ENCODE measurements around the gene SELENOM.

SELENOM gene

DNA sequence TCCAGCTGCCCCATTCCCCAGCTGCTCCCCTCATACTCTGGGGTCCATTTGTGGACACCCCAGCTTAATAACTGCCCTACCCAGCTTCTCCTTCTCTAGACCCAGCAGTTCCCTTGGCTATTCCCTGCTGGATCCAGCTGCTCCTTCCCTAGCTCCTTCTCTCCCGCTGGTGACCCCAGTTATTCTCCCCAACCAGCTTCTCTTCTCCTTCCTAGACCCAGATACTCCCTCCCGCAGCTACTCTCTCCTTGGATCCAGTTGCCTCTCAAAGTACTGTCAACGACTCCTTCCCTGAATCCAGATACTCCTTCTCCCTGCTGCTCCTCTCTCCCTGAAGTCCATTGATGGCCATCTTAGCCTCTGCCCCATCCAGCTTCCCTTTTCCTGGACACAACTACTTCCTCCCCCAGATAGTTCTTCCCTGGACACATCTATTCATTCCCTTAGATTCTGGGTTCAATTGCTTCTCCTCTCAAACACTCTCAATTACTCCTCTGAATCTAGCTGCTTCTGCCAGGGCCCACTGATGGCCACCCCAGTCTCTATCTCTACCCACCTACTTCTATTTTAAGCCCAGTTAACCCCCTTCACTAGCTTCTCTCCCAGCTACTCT lies 11.6 kb downstream of the SELENOM start:
- Histone ChIP-seq H3K4me3 (ENCODE audit: low read length) (no peak overlapping the region), H3K9me3 (ENCODE audit: control insufficient read depth, low read length) (no peaks in the 10 kb centered on the region), H3K9ac (ENCODE audit: low read length) (no peak overlapping the region), H3K36me3 (ENCODE audit: control insufficient read depth, insufficient read depth, low read length, severe bottlenecking) (peaks cover 59% of the 10 kb centered on the region), H3K4me1 (ENCODE audit: control insufficient read depth, insufficient read depth, low read length) (peaks cover 11% of the 10 kb centered on the region), H3K27me3 (replicated peaks; ENCODE audit: control insufficient read depth, insufficient read depth, low read length) (no peaks in the 10 kb centered on the region)
- DNase-seq (ENCODE audit: low read depth): no peak

DNA sequence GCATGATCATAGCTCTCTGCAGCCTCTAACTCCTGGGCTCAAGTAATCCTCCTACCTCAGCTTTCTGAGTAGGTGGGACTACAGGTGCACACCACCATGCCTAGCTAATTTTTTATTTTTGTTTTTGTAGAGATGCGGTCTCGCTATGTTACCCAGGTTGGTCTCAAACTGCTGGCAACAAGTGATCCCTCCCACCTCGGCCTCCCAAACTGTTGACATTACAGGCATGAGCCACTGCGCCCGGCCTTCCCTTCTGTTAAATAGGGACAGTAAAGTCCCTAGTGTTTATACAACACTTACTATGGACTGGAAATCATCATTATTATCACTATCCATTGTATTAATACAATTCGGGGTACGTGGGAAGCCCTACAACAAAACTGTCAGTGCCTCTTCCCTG lies 12.6 kb downstream of the SELENOM start:
- H3K36me3 ChIP-seq (ENCODE audit: control insufficient read depth, insufficient read depth, low read length, severe bottlenecking): peaks cover 65% of the 10 kb centered on the region
- no peak overlapping the region for H3K9ac ChIP-seq (ENCODE audit: low read length)
- H3K9me3 ChIP-seq (ENCODE audit: control insufficient read depth, low read length): no peaks in the 10 kb centered on the region
- H3K4me1 ChIP-seq (ENCODE audit: control insufficient read depth, insufficient read depth, low read length): peaks cover 10% of the 10 kb centered on the region
- no peak overlapping the region for H3K4me3 ChIP-seq (ENCODE audit: low read length)
- no peak for DNase-seq (ENCODE audit: low read depth)
- H3K27me3 ChIP-seq (replicated peaks; ENCODE audit: control insufficient read depth, insufficient read depth, low read length): no peaks in the 10 kb centered on the region

- peaks cover 70% of the 10 kb centered on the region for H3K36me3 ChIP-seq (ENCODE audit: control insufficient read depth, insufficient read depth, low read length, severe bottlenecking)
Observed at GRCh38 chr22:31094021-31094551, 13.3 kb downstream of the SELENOM start.

GRCh38 chr22:31093086-31093850 lies 14.1 kb downstream of the SELENOM start:
- Histone ChIP-seq H3K9ac (ENCODE audit: low read length) (no peak overlapping the region), H3K27me3 (replicated peaks; ENCODE audit: control insufficient read depth, insufficient read depth, low read length) (no peaks in the 10 kb centered on the region), H3K9me3 (ENCODE audit: control insufficient read depth, low read length) (no peaks in the 10 kb centered on the region), H3K4me1 (ENCODE audit: control insufficient read depth, insufficient read depth, low read length) (peaks cover 10% of the 10 kb centered on the region), H3K36me3 (ENCODE audit: control insufficient read depth, insufficient read depth, low read length, severe bottlenecking) (peaks cover 75% of the 10 kb centered on the region), H3K4me3 (ENCODE audit: low read length) (no peak overlapping the region)
- DNase-seq (ENCODE audit: low read depth): no peak

More at GRCh38 chr22:31094021-31094551, 13.3 kb downstream of the SELENOM start:
- no peaks in the 10 kb centered on the region for H3K9me3 ChIP-seq (ENCODE audit: control insufficient read depth, low read length)
- no peaks in the 10 kb centered on the region for H3K27me3 ChIP-seq (replicated peaks; ENCODE audit: control insufficient read depth, insufficient read depth, low read length)
- no peak overlapping the region for H3K9ac ChIP-seq (ENCODE audit: low read length)
- no peak for DNase-seq (ENCODE audit: low read depth)
- H3K4me3 ChIP-seq (ENCODE audit: low read length): no peak overlapping the region
- H3K4me1 ChIP-seq (ENCODE audit: control insufficient read depth, insufficient read depth, low read length): peaks cover 8% of the 10 kb centered on the region

- H3K9ac ChIP-seq (ENCODE audit: low read length): no peak overlapping the region
- no peak overlapping the region for H3K4me3 ChIP-seq (ENCODE audit: low read length)
- no peaks in the 10 kb centered on the region for H3K27me3 ChIP-seq (replicated peaks; ENCODE audit: control insufficient read depth, insufficient read depth, low read length)
- no peak for DNase-seq (ENCODE audit: low read depth)
- H3K4me1 ChIP-seq (ENCODE audit: control insufficient read depth, insufficient read depth, low read length): peaks cover 10% of the 10 kb centered on the region
- no peaks in the 10 kb centered on the region for H3K9me3 ChIP-seq (ENCODE audit: control insufficient read depth, low read length)
- peaks cover 74% of the 10 kb centered on the region for H3K36me3 ChIP-seq (ENCODE audit: control insufficient read depth, insufficient read depth, low read length, severe bottlenecking)
Observed at GRCh38 chr22:31092161-31092560, 15.2 kb downstream of the SELENOM start.

DNA sequence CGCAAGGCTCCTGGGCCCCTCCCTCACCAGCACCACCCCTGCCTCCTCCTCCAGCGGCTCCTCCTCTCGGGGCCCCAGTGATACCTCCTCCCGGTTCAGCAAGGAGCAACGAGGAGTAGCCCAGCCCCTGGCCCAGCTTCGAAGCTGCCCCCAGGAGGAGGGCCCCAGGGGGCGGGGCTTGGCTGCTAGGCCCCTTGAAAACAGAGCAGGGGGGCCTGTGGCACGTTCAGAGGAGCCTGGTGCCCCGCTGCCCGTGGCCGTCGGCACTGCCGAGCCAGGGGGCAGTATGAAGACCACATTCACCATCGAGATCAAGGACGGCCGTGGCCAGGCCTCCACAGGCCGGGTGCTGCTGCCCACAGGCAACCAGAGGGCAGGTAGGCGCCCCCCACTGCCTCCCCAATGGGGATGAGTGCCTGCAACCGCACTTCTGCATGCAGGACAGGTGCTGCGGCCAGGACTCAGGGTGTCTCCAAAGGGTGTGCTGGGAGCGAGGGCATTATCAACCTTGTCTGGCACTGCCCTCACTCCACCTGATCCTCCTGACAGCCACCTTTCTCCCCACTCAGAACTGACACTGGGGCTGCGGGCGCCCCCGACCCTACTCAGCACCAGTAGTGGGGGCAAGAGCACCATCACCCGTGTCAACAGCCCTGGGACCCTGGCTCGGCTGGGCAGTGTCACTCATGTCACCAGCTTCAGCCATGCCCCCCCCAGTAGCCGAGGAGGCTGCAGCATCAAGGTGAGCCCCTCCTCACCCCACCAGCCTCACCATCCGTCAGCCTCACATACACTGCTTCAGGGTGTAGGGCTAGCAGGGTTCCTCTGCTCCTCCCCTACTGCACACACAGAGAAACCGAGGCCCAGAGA lies 16.0 kb downstream of the SELENOM start:
- Histone ChIP-seq H3K9ac (ENCODE audit: low read length) (no peak overlapping the region), H3K27me3 (replicated peaks; ENCODE audit: control insufficient read depth, insufficient read depth, low read length) (no peaks in the 10 kb centered on the region), H3K4me1 (ENCODE audit: control insufficient read depth, insufficient read depth, low read length) (peaks cover 10% of the 10 kb centered on the region), H3K4me3 (ENCODE audit: low read length) (no peak overlapping the region), H3K9me3 (ENCODE audit: control insufficient read depth, low read length) (no peaks in the 10 kb centered on the region), H3K36me3 (ENCODE audit: control insufficient read depth, insufficient read depth, low read length, severe bottlenecking) (peaks cover 67% of the 10 kb centered on the region)
- DNase-seq (ENCODE audit: low read depth): no peak

- H3K4me3 ChIP-seq (ENCODE audit: low read length): no peak overlapping the region
- H3K9me3 ChIP-seq (ENCODE audit: control insufficient read depth, low read length): no peaks in the 10 kb centered on the region
- no peak for DNase-seq (ENCODE audit: low read depth)
- H3K4me1 ChIP-seq (ENCODE audit: control insufficient read depth, insufficient read depth, low read length): peaks cover 10% of the 10 kb centered on the region
- no peaks in the 10 kb centered on the region for H3K27me3 ChIP-seq (replicated peaks; ENCODE audit: control insufficient read depth, insufficient read depth, low read length)
- peaks cover 58% of the 10 kb centered on the region for H3K36me3 ChIP-seq (ENCODE audit: control insufficient read depth, insufficient read depth, low read length, severe bottlenecking)
- no peak overlapping the region for H3K9ac ChIP-seq (ENCODE audit: low read length)
Observed at GRCh38 chr22:31090217-31091085, 16.9 kb downstream of the SELENOM start.

DNA sequence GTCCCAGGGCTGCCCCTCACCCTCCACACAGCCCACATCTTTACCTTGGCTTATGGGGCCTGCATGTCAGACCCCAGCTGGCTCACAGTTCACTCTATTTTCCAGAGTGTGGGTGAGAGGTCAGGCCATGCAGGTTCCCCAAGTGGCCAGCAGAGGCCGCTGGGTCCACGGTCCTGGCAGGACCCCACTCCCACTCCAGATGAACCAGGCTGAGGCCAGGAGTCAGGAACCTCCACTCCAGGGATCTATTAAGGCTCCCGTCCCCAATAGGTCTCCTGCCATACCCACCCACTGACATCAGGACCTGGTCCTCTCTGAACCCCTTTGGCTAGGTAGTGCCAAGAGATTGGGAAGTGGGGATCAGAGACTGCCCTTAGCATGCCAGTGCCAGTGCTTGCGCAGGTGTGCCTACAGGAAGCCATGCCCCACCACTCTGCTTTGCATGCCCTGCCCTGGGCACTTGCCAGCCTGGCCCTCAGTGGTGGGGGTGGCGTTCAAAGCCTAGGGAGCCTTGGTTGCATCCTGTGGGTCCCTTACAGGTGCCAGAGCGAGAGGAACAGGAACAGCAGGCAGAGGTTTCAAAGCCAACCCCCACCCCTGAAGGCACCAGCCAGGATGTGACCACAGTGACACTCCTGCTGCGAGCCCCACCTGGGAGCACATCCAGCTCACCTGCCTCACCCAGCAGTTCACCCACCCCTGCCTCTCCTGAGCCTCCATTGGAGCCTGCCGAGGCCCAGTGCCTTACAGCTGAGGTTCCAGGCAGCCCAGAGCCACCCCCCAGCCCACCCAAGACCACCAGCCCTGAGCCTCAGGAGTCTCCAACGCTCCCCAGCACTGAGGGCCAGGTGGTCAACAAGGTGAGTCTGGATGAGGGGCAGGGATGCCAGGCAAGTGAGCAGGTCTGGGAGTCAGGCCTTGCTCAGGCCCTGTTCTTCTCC lies 17.9 kb downstream of the SELENOM start:
- Histone ChIP-seq H3K4me3 (ENCODE audit: low read length) (no peak overlapping the region), H3K9ac (ENCODE audit: low read length) (peak overlapping the region; percentile 65), H3K36me3 (ENCODE audit: control insufficient read depth, insufficient read depth, low read length, severe bottlenecking) (peaks cover 48% of the 10 kb centered on the region), H3K27me3 (replicated peaks; ENCODE audit: control insufficient read depth, insufficient read depth, low read length) (no peaks in the 10 kb centered on the region), H3K4me1 (ENCODE audit: control insufficient read depth, insufficient read depth, low read length) (peaks cover 10% of the 10 kb centered on the region), H3K9me3 (ENCODE audit: control insufficient read depth, low read length) (no peaks in the 10 kb centered on the region)
- DNase-seq (ENCODE audit: low read depth): peak; percentile 67

DNA sequence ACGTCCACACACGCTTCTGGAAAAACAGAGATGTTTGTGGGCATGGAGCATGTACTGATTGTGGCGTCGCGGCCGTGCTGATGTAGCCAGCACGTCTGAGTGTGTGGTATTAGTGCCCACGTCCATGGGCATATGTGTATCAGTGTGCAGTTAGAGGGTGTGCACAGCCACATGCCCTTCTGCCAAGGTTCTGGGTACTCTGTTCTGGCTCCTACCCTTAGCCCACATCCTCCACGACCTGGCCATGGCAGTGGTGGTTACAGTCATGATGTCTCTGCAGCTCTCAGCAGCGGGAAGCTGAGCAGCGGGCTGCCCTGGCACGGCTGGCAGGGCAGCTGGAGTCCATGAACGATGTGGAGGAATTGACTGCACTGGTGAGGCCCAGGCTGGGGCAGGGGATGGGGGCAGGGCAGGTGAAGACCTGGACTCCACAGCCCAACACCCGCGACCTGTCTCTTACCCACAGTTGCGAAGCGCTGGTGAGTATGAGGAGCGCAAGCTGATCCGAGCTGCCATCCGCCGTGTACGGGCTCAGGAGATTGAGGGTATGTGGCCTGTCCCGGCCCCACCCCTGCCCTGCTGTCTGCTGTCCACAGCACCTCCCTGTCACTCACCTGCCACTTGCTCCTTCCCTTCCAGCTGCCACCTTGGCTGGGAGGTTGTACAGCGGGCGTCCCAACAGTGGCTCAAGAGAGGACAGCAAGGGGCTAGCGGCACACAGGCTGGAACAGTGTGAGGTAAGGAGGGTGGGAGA lies 19.0 kb downstream of the SELENOM start:
- Histone ChIP-seq H3K27me3 (replicated peaks; ENCODE audit: control insufficient read depth, insufficient read depth, low read length) (no peaks in the 10 kb centered on the region), H3K36me3 (ENCODE audit: control insufficient read depth, insufficient read depth, low read length, severe bottlenecking) (peaks cover 41% of the 10 kb centered on the region), H3K9ac (ENCODE audit: low read length) (peak overlapping the region; percentile 65), H3K4me3 (ENCODE audit: low read length) (no peak overlapping the region), H3K9me3 (ENCODE audit: control insufficient read depth, low read length) (no peaks in the 10 kb centered on the region), H3K4me1 (ENCODE audit: control insufficient read depth, insufficient read depth, low read length) (peaks cover 20% of the 10 kb centered on the region)
- no peak for DNase-seq (ENCODE audit: low read depth)

All from adipocyte (in vitro differentiated cells).